T-helper 1 cell treated with Interleukin-12 subunit alpha and Interleukin-12 subunit beta and Interleukin-4 antibody, amounts not matched to agents 30 μg/mL and 1 μg/mL, for 36 hours (primary cell): ENCODE measurements around the gene MED15.
"Not testable (repeated sequence)": the region's sequence is repeated elsewhere in the genome, so short reads cannot be mapped to it uniquely, and the experiment has no call there.

ENCODE experiments used
- H3K27ac Mint-ChIP-seq: one replicate; pipeline ENCODE4 v1.8.0; 2021; ENCODE audit warnings: mild to moderate bottlenecking, mixed read lengths
- H3K27me3 Mint-ChIP-seq: one replicate; pipeline ENCODE4 v1.8.0; 2021; ENCODE audit warnings: low read depth, mixed read lengths
- H3K36me3 Mint-ChIP-seq: one replicate; pipeline ENCODE4 v1.8.0; 2021; ENCODE audit warnings: low read depth, mixed read lengths
- H3K4me1 Mint-ChIP-seq: one replicate; pipeline ENCODE4 v1.8.0; 2021; ENCODE audit warnings: low read depth, mixed read lengths
- H3K4me3 Mint-ChIP-seq: one replicate; pipeline ENCODE4 v1.8.0; 2021; ENCODE audit warnings: mild to moderate bottlenecking, moderate library complexity, mixed read lengths
- H3K9me3 Mint-ChIP-seq: one replicate; pipeline ENCODE4 v1.8.0; 2021; ENCODE audit warnings: mixed read lengths

Gene MED15

DNA sequence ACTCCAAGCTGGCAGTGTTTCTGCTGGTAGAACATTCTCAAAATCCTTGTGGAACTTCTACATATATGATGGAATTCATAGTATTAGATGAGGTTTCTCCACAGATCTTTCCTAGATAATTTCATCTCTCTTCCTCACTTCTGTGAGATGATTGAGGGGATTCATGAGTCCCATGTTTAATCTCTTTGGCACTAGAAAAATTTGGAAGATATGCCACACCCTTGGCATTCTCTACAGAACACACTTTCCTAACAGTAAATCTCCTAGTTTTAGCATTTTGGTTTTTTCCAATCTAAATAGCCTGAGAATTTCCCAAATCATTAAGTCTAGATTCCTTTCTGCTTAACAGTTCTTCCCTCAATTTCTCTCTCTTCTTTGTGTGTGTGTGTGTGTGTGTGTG, 35.3 kb downstream of the MED15 start:
- Mint-ChIP-seq H3K36me3 (peaks cover 36% of the 10 kb centered on the region), H3K4me3 (no peak overlapping the region), H3K27me3 (no peaks in the 10 kb centered on the region), H3K9me3 (no peaks in the 10 kb centered on the region), H3K27ac (no peak overlapping the region), H3K4me1 (peaks cover 26% of the 10 kb centered on the region)

DNA sequence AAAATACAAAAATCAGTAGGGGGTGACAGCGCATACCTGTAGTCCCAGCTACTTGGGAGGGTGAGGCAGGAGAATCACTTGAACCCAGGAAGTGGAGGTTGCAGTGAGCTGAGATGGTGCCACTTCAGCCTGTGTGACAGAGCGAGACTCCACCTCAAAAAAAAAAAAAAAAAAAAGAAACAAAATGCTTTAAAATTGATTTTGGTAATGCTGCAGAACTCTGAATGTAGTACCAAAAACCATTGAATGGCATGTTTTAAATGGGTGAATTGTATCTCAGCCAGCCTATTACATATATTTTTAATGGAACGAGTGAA, 37.9 kb downstream of the MED15 start:
- Mint-ChIP-seq H3K36me3 (peaks cover 25% of the 10 kb centered on the region), H3K4me1 (peaks cover 45% of the 10 kb centered on the region), H3K27ac (peak overlapping the region; percentile 26)
- H3K9me3 Mint-ChIP-seq, H3K27me3 Mint-ChIP-seq, H3K4me3 Mint-ChIP-seq: not testable (repeated sequence)

GRCh38 chr22:20545681-20546521, 38.5 kb downstream of the MED15 start:
- Mint-ChIP-seq H3K27ac (peak overlapping the region; percentile 26), H3K9me3 (no peaks in the 10 kb centered on the region), H3K4me3 (no peak overlapping the region), H3K27me3 (no peaks in the 10 kb centered on the region), H3K36me3 (peaks cover 23% of the 10 kb centered on the region), H3K4me1 (peaks cover 49% of the 10 kb centered on the region)

DNA sequence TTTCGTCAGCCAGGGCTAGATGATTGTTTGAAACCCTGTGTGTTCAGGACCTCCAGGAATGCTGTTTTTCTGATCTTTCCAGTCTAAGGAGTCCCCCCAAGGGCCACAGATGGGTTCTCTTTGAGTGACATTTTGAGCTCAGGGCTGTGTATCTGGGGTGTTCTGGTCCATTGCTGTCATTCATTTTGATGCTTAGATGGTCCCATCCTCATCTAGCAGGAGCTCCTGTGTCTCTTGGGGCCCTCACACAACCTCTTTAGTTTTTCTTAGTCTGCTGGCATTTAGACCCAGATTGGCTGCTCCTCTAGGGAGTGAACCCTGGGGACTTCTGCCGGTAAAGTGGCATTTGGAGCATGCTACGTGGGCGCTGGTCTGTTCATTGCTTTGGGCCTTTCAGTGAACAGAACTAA, 39.1 kb downstream of the MED15 start:
- Mint-ChIP-seq H3K9me3 (no peaks in the 10 kb centered on the region), H3K27ac (no peak overlapping the region), H3K27me3 (no peaks in the 10 kb centered on the region), H3K36me3 (peaks cover 26% of the 10 kb centered on the region), H3K4me3 (no peak overlapping the region), H3K4me1 (peaks cover 56% of the 10 kb centered on the region)

GRCh38 chr22:20547029-20547428, 39.6 kb downstream of the MED15 start:
- Mint-ChIP-seq H3K27ac (no peak overlapping the region), H3K27me3 (no peaks in the 10 kb centered on the region), H3K36me3 (peaks cover 31% of the 10 kb centered on the region)

DNA sequence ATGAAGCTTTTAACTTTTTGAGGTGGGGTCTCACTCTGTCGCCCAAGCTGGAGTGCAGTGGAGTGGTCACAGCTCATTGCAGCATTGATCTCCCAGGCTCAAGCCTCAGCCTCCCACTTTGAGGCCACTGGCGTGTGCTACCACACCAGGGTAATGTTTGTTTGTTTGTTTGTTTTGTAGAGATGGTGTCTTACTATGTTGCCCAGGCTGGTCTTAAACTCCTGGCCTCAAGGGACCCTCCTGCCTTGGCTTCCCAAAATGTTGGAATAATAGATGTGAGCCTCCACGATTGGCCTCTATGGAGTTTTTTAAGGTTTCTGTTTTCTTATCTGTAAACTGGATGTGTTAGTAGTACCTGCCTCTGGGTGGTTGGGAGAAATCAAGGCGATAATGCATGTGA, 41.4 kb downstream of the MED15 start:
- Mint-ChIP-seq H3K4me3 (peak overlapping the region; percentile 74), H3K27me3 (no peaks in the 10 kb centered on the region), H3K4me1 (peaks cover 60% of the 10 kb centered on the region), H3K9me3 (no peaks in the 10 kb centered on the region), H3K36me3 (peaks cover 35% of the 10 kb centered on the region), H3K27ac (peak overlapping the region; percentile 98)

More at GRCh38 chr22:20547029-20547428, 39.6 kb downstream of the MED15 start:
- Mint-ChIP-seq H3K4me1 (peaks cover 61% of the 10 kb centered on the region), H3K9me3 (no peaks in the 10 kb centered on the region), H3K4me3 (no peak overlapping the region)

GRCh38 chr22:20549232-20549841, 41.9 kb downstream of the MED15 start:
- Mint-ChIP-seq H3K36me3 (peaks cover 30% of the 10 kb centered on the region), H3K4me1 (peaks cover 56% of the 10 kb centered on the region)

GRCh38 chr22:20550057-20550817, 42.8 kb downstream of the MED15 start:
- H3K4me1 Mint-ChIP-seq: peaks cover 53% of the 10 kb centered on the region
- H3K9me3 Mint-ChIP-seq: no peaks in the 10 kb centered on the region
- H3K27ac Mint-ChIP-seq: peak overlapping the region; percentile 98
- peaks cover 27% of the 10 kb centered on the region for H3K36me3 Mint-ChIP-seq
- no peaks in the 10 kb centered on the region for H3K27me3 Mint-ChIP-seq
- H3K4me3 Mint-ChIP-seq: peak overlapping the region; percentile 78

More at GRCh38 chr22:20549232-20549841, 41.9 kb downstream of the MED15 start:
- Mint-ChIP-seq H3K27ac (peak overlapping the region; percentile 98), H3K9me3 (no peaks in the 10 kb centered on the region), H3K4me3 (peak overlapping the region; percentile 78), H3K27me3 (no peaks in the 10 kb centered on the region)

- peak overlapping the region; percentile 98 for H3K27ac Mint-ChIP-seq
- no peaks in the 10 kb centered on the region for H3K27me3 Mint-ChIP-seq
- no peaks in the 10 kb centered on the region for H3K9me3 Mint-ChIP-seq
- peaks cover 53% of the 10 kb centered on the region for H3K4me1 Mint-ChIP-seq
- H3K4me3 Mint-ChIP-seq: peak overlapping the region; percentile 78
- H3K36me3 Mint-ChIP-seq: peaks cover 28% of the 10 kb centered on the region
These were observed 43.7 kb downstream of the MED15 start for GRCh38 chr22:20550851-20551744.

GRCh38 chr22:20551805-20552442, 44.5 kb downstream of the MED15 start:
- peak overlapping the region; percentile 78 for H3K4me3 Mint-ChIP-seq
- H3K36me3 Mint-ChIP-seq: peaks cover 31% of the 10 kb centered on the region
- no peaks in the 10 kb centered on the region for H3K27me3 Mint-ChIP-seq
- H3K27ac Mint-ChIP-seq: peak overlapping the region; percentile 98
- no peaks in the 10 kb centered on the region for H3K9me3 Mint-ChIP-seq
- peaks cover 57% of the 10 kb centered on the region for H3K4me1 Mint-ChIP-seq

- H3K4me1 Mint-ChIP-seq: peaks cover 65% of the 10 kb centered on the region
- no peaks in the 10 kb centered on the region for H3K27me3 Mint-ChIP-seq
- peak overlapping the region; percentile 98 for H3K27ac Mint-ChIP-seq
- peaks cover 39% of the 10 kb centered on the region for H3K36me3 Mint-ChIP-seq
- no peak overlapping the region for H3K4me3 Mint-ChIP-seq
- no peaks in the 10 kb centered on the region for H3K9me3 Mint-ChIP-seq
These were observed 45.3 kb downstream of the MED15 start for GRCh38 chr22:20552443-20553401.

DNA sequence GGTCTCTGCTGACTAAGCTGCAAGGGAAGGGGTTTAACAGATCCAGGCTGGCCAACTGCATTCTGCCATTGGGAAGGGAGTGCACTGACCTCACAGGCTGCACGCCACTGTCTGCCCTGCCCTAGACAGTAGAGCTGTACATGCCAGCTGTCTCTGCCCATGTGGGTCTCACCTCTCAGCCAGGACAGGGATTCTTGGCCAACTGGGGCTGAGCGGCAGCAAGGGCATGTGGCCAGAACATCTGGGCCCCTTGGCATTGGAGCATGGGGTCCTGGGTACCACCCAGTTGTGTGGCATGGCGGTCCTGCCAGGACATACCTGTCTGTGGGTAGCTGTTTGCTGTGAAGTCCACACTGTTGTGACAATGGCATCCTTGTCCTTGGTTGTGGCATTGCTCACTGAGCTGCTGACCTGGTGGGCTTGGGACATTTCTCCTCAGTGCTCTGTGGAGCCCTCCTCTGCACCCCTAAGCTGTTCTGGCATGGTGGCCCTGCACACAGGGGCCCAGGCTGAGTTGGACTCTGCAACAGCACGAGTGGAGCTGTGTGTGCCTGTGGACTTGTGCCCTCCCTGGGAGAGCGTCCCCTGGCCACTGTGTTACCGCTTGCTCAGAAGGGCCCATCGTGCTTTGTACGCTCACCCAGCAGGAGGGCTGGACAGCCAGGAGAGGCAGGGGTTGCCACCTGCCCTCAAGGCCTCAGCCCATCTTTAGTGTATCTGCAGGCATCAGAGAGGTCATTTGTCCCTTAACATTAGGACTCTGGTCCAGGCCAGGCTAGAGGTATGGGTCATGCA, 46.7 kb downstream of the MED15 start:
- H3K27me3 Mint-ChIP-seq: no peaks in the 10 kb centered on the region
- peaks cover 70% of the 10 kb centered on the region for H3K4me1 Mint-ChIP-seq
- no peak overlapping the region for H3K4me3 Mint-ChIP-seq
- H3K9me3 Mint-ChIP-seq: peaks cover 8% of the 10 kb centered on the region
- H3K36me3 Mint-ChIP-seq: peaks cover 53% of the 10 kb centered on the region
- H3K27ac Mint-ChIP-seq: peak overlapping the region; percentile 7
